ENCODE measurements around the gene LACRT. TPM values are rescaled to one million over a fixed set of nuclear protein-coding genes. Genes with fewer than 3 reads are reported as not detected.

Gene LACRT
- total and polyA plus RNA-seq, 2 of the 8 experiments (the other 6 are each of a cell fraction or from before 2014, with no cell fraction given), result not detected

- TF ChIP-seq CTCF (IDR thresholded peaks at IDR 0.05; ENCODE audit: control extremely low read depth in 1 of 3, insufficient read depth in 1 of 3, low read depth in 1 of 3, low read length in 3 of 3), result no peak
- no peak for TF ChIP-seq SIN3A (conservative IDR thresholded peaks at IDR 0.05 in 1 of 2, IDR thresholded peaks at IDR 0.05 in 1 of 2; ENCODE audit: low read depth in 1 of 2, low read length in 2 of 2)
- no peak for TF ChIP-seq ATF2 (IDR thresholded peaks at IDR 0.05; ENCODE audit: low read length)
- TF ChIP-seq CHD2 (IDR thresholded peaks at IDR 0.05; ENCODE audit: low read length), result no peak
- TF ChIP-seq SAP30 (IDR thresholded peaks at IDR 0.05; ENCODE audit: insufficient read depth, insufficient replicate concordance, low read length), result no peak
These were observed 30.8 kb downstream of the LACRT start (continued) for GRCh38 chr12:54603872-54604271.

Data from H1 (cell line).